Left colon (tissue), 2 donors: ENCODE results near the gene CLEC18A. TPM values are rescaled to one million over a fixed set of nuclear protein-coding genes. Genes with fewer than 3 reads are reported as not detected.
"Not testable (repeated sequence)": the region's sequence is repeated elsewhere in the genome, so short reads cannot be mapped to it uniquely, and the experiment has no call there.

Experiments used
- ATAC-seq: fragments of 200-7000 bp; cut with Tn5 transposase; one replicate; pipeline ENCODE4 v1.9.1; 2020; ENCODE audit warnings: mild to moderate bottlenecking, moderate library complexity
- DNase-seq, 2 donors: peaks; one replicate each; pipeline ENCODE4 v3.0.0-alpha.2; 2020
- intact Hi-C, 2 donors: fragments of 100-400 bp; cut with DNase I in 1 of 2; cut with micrococcal nuclease in 1 of 2; formaldehyde crosslinking; loops; one replicate each; pipeline versions ENCODE4 v1.11.2 to v1.14.0; 2022; cut with DNase I, micrococcal nuclease
- microRNA-seq, 2 donors: library from miRNA; unstranded; fragments of <30 nt; microRNA quantifications; one replicate each; pipeline versions ENCODE4 v1.1.0 to v1.2.0, GENCODE V29; 2020
- total RNA-seq, 2 donors: library from RNA; stranded (reverse); fragmentation: NEBNext Ultra II Directional; extraction: Animal tissue kit (Norgen Biotek cat#: 25700); gene quantifications; one replicate each; pipeline ENCODE4 v1.2.1, GENCODE V29; 2021
- donor health status: DM: no; HTN: no; CAD: no.
- donor health status: DM: yes; HTN: yes; CAD: no.

The CLEC18A gene
- total RNA-seq, 2 donors from 2014 or later, result 1.0 to 2.0 TPM

DNA sequence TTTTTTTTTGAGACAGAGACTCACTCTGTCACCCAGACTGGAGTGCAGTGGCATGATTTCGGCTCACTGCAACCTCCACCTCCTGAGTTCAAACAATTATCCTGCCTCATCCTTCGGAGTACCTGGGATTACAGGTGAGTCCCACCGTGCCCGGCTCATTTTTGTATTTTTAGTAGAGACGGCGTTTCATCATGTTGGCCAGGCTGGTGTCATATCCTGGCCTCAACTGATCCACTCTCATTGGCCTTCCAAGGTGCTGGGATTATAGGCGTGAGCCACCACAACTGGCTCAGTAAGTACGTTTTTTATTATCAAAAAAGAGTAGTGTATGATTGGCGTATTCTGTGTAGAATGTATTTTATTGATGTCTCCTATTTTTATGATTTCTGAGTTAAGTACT, 48.7 kb downstream of the CLEC18A start:
- ATAC-seq, intact Hi-C loops, DNase-seq: not testable (repeated sequence)

- ATAC-seq, DNase-seq, intact Hi-C loops: not testable (repeated sequence)
Observed at GRCh38 chr16:70003511-70003910, 52.4 kb downstream of the CLEC18A start.

DNA sequence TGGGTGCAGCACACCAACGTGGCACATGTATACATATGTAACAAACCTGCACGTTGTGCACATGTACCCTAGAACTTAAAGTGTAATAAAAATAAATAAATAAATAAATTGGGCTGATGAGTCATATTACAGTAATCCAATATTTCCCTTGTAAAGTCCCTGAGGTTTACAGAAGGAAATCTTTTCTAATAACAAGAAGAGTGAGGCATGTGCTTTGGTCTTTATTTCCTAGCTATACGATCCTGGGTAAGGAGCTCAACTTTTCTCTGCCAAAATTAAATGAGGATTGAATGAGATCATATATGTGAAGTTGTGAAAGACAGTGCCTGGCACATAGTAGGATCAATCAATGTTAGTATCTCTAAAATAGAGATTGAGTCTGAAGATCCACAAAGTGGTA, 57.5 kb downstream of the CLEC18A start:
- ATAC-seq, intact Hi-C loops, DNase-seq: not testable (repeated sequence)

GRCh38 chr16:70010615-70011014, 59.5 kb downstream of the CLEC18A start:
- DNase-seq, intact Hi-C loops, ATAC-seq: not testable (repeated sequence)

DNA sequence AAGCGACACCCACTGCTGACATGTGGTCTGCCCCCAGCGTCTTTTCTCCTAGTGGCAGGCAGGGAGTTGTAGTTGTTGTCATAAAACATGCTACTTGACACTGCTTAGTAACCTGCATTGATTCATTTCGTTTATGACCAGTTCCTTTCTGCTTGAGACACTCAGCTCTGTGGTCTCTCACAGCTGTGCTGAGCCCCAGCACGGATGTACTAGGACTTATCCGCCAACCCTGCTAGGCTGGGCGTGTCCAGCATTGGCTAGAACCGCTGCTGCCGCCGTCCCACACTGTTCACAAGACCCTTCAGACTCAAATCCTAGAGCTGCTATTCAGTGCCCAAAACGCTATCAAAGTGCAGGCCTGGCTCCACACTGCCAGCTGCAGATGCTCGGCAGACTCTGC, 60.0 kb downstream of the CLEC18A start:
- DNase-seq, intact Hi-C loops: not testable (repeated sequence)
- ATAC-seq, result peak; percentile 41

DNA sequence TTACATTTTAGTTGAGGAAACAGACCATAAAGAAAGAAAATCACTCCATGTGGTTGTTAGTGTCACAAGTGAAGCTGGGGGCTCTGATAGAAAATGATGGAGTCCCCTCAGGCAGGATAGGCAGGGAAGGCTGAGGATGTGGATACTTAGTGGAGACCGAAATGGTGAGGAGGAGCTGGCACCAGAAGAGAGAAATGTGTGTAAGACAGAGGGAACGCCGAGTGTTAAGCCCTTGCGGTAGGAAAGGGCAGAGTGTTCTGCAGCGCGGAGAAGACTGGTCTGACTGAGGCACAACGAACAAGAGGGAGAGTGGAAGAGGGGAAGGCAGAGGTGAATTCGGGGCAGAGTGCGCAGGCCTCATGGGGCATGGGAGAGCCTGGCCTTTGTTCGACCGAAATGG, 61.2 kb downstream of the CLEC18A start:
- intact Hi-C loops, ATAC-seq, DNase-seq: not testable (repeated sequence)

DNA sequence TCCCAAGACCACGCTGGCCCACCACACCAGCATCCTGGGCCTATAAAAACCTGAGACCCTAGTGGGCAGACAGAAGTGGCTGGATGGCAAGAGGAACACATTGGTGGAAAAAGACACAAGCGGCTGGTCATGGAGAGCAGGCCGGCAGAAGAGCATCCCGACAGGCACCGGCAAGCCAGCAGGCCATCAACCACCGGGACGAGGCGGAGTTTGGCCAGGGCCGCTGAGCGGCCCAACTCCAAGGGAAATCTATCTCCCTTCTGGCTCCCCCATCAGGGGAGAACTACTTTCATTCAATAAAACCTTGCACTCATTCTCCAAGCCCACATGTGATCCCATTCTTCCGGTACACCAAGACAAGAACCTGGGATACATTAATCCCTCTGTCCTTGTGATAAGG, 61.8 kb downstream of the CLEC18A start:
- intact Hi-C loops, ATAC-seq, DNase-seq: not testable (repeated sequence)

Small RNAs within 50 kb of the gene (microRNA-seq; reads per million reads assigned to microRNA genes)
- 5,706 to 6,927 reads per million in 2 donors for gene MIR140

Other genes starting within 250 kb of the CLEC18A start
- gene NQO1, start 224.8 kb upstream of the CLEC18A start, total RNA-seq, result 100 to 1,000 TPM in 1 of 2 donors, 10 to 100 TPM in 1; 80.6 to 119 TPM
- gene NOB1, start 196.4 kb upstream of the CLEC18A start, total RNA-seq, result 10 to 100 TPM; 35.2 to 37.4 TPM
- gene WWP2, start 189.0 kb upstream of the CLEC18A start, total RNA-seq, result 100 to 1,000 TPM in 1 of 2 donors, 10 to 100 TPM in 1; 83.3 to 102 TPM
- 10 to 100 TPM; 22.6 to 37.5 TPM for gene PDPR, start 163.0 kb downstream of the CLEC18A start, total RNA-seq
- gene CLEC18C, start 222.5 kb downstream of the CLEC18A start, total RNA-seq, result under 1 TPM in 1 of 2 donors, not detected in 1; 0.64 TPM